Measurements from ENCODE around the gene P2RY14.

The P2RY14 gene

DNA sequence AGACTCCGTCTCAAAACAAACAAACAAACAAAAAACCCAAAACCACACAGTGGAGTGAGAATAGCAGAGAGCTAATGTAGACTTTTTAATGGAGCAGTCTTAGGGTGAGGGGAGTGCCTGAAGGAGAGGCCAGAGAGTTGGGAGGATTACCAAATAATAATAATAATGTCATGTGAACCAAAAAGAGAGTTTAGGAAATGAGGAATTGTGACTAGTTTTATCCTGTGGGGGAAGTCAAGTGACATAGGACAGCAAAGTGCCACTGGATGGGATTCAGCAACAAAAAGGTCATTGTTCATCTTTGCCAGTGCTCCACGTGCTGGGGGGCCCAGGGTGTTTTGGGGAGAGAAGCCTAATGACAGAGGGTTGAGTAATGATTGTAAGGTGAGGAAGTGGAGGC, 25.4 kb upstream of the P2RY14 start:
- Histone ChIP-seq H3K4me3 (replicated peaks; ENCODE audit: low read depth, low read length) (no peak overlapping the region), H3K27me3 (replicated peaks; ENCODE audit: control insufficient read depth, insufficient read depth, low read length) (no peaks in the 10 kb centered on the region; the same call in 1 of the 2 replicates), H3K36me3 (ENCODE audit: control insufficient read depth, insufficient read depth, low read length) (no peaks in the 10 kb centered on the region)
- no peak for DNase-seq (ENCODE audit: extremely low read depth, insufficient read length)
- TF ChIP-seq, protein P1, sequence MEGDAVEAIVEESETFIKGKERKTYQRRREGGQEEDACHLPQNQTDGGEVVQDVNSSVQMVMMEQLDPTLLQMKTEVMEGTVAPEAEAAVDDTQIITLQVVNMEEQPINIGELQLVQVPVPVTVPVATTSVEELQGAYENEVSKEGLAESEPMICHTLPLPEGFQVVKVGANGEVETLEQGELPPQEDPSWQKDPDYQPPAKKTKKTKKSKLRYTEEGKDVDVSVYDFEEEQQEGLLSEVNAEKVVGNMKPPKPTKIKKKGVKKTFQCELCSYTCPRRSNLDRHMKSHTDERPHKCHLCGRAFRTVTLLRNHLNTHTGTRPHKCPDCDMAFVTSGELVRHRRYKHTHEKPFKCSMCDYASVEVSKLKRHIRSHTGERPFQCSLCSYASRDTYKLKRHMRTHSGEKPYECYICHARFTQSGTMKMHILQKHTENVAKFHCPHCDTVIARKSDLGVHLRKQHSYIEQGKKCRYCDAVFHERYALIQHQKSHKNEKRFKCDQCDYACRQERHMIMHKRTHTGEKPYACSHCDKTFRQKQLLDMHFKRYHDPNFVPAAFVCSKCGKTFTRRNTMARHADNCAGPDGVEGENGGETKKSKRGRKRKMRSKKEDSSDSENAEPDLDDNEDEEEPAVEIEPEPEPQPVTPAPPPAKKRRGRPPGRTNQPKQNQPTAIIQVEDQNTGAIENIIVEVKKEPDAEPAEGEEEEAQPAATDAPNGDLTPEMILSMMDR (IDR thresholded peaks at IDR 0.05; ENCODE audit: insufficient read depth, low read length, poor library complexity, severe bottlenecking), result no peak

DNA sequence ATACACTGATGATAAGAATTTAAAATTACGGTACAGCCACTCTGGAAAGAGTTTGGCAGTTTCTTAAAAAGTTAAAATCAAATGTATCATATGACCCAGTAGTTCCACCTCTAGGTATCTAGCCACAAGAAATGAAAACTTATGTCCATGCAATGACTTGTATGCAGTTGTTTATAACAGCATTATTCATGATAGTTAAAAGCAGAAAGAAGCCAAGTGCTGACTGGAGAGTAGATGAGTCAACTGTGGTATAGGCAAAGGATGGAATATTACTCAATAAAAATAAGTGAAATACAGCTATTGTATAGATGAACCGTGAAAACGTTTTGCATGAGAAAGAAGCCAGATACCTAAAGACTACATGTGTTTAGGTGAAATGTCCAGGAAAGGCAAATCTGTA, 23.4 kb upstream of the P2RY14 start:
- no peak for DNase-seq (ENCODE audit: extremely low read depth, insufficient read length)
- H3K36me3 ChIP-seq (ENCODE audit: control insufficient read depth, insufficient read depth, low read length), result no peaks in the 10 kb centered on the region
- TF ChIP-seq, protein P1 (IDR thresholded peaks at IDR 0.05; ENCODE audit: insufficient read depth, low read length, poor library complexity, severe bottlenecking), result no peak
- H3K27me3 ChIP-seq (replicated peaks; ENCODE audit: control insufficient read depth, insufficient read depth, low read length), result no peaks in the 10 kb centered on the region; the same call in none of the 2 replicates
- H3K4me3 ChIP-seq (replicated peaks; ENCODE audit: low read depth, low read length), result no peak overlapping the region

DNA sequence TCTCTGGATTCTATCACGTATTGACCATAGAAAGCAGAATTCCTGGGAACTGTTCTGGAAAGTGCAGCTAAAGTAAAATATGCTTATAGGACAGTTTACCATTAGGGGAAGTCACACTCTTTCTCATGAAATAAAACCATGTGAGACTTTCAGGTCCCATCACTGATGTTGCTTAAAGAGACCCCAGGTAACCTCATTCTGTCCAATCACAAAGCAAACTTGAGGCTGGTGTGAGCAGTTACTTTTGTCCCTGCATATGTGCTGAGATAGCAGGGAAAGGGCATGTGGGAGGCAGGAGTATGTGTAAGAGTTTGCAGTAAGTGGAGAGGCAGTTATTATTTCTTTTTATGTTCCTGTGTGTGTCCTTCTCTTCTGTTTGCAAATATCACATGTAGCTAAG, 22.2 kb upstream of the P2RY14 start:
- TF ChIP-seq, protein P1 (IDR thresholded peaks at IDR 0.05; ENCODE audit: insufficient read depth, low read length, poor library complexity, severe bottlenecking), result no peak
- H3K4me3 ChIP-seq (replicated peaks; ENCODE audit: low read depth, low read length), result no peak overlapping the region
- DNase-seq (ENCODE audit: extremely low read depth, insufficient read length), result no peak
- no peaks in the 10 kb centered on the region for H3K36me3 ChIP-seq (ENCODE audit: control insufficient read depth, insufficient read depth, low read length)
- H3K27me3 ChIP-seq (replicated peaks; ENCODE audit: control insufficient read depth, insufficient read depth, low read length), result no peaks in the 10 kb centered on the region; the same call in none of the 2 replicates

DNA sequence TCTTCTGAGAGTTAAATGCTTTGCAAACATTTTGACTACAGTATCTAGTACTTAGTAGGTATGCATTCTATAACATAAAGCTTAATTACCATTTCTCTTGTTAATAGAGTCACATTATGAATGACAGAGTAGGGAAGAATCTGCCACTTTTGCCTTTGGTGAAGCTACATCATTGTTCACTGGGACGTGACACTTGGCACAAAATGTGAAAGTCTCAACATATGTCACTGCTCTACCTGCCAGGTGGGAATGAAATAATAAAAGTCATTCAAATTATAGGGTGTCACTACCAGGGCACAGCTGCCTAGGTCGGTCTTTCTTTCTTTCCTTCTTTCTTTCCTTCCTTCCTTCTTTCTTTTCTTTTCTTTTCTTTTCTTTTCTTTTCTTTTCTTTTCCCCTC, 20.7 kb upstream of the P2RY14 start:
- H3K27me3 ChIP-seq (replicated peaks; ENCODE audit: control insufficient read depth, insufficient read depth, low read length), result no peaks in the 10 kb centered on the region; the same call in none of the 2 replicates
- H3K36me3 ChIP-seq (ENCODE audit: control insufficient read depth, insufficient read depth, low read length), result no peaks in the 10 kb centered on the region
- TF ChIP-seq, protein P1 (IDR thresholded peaks at IDR 0.05; ENCODE audit: insufficient read depth, low read length, poor library complexity, severe bottlenecking), result no peak
- H3K4me3 ChIP-seq (replicated peaks; ENCODE audit: low read depth, low read length), result no peak overlapping the region
- DNase-seq (ENCODE audit: extremely low read depth, insufficient read length), result no peak

DNA sequence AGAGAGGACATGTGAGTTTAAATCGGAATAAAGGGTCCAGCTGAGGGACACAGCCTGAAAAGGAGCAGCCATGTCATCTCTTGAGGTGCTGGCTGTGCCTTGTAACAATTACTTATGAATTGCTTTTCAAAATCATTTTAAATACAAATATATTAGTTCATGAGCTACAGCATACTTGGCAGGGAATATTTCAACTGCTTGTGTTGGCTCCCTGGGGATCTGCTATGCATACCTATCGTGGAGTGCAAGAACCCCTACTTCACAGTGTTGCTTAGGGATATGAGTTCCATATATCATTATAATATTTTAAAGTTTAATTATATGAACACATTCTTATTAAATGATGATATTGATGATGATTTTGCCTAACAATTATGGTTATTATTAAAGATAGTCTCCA, 19.1 kb upstream of the P2RY14 start:
- no peak overlapping the region for H3K4me3 ChIP-seq (replicated peaks; ENCODE audit: low read depth, low read length)
- no peak for DNase-seq (ENCODE audit: extremely low read depth, insufficient read length)
- TF ChIP-seq, protein P1 (IDR thresholded peaks at IDR 0.05; ENCODE audit: insufficient read depth, low read length, poor library complexity, severe bottlenecking), result no peak
- no peaks in the 10 kb centered on the region for H3K36me3 ChIP-seq (ENCODE audit: control insufficient read depth, insufficient read depth, low read length)
- H3K27me3 ChIP-seq (replicated peaks; ENCODE audit: control insufficient read depth, insufficient read depth, low read length), result no peaks in the 10 kb centered on the region; the same call in none of the 2 replicates

DNA sequence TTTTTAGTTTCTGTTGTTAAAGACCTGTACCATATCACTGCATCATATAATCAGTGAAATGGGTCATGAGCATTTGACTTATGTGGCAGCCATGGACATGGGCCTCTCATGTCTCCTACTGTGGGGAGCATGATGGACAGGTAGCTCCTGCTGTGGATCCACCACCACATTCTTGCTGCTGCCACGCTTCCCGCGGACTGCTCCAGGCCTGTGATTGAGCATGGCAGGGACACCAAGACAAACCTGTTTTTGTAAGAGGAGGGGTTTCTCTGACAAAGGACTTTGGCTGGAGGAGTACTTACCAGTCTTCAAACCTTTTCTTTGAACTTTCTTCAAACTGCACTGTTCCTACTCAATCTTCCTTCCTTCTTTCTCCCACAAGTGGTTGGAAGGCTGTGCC, 17.9 kb upstream of the P2RY14 start:
- TF ChIP-seq, protein P1 (IDR thresholded peaks at IDR 0.05; ENCODE audit: insufficient read depth, low read length, poor library complexity, severe bottlenecking), result no peak
- H3K36me3 ChIP-seq (ENCODE audit: control insufficient read depth, insufficient read depth, low read length), result no peaks in the 10 kb centered on the region
- no peaks in the 10 kb centered on the region; the same call in none of the 2 replicates for H3K27me3 ChIP-seq (replicated peaks; ENCODE audit: control insufficient read depth, insufficient read depth, low read length)
- no peak for DNase-seq (ENCODE audit: extremely low read depth, insufficient read length)
- H3K4me3 ChIP-seq (replicated peaks; ENCODE audit: low read depth, low read length), result no peak overlapping the region

Measured in GM06990 (cell line).